Measurements from ENCODE around the gene PPP1R2.
"Not testable (repeated sequence)": the region's sequence is repeated elsewhere in the genome, so short reads cannot be mapped to it uniquely, and the experiment has no call there.

Gene PPP1R2

DNA sequence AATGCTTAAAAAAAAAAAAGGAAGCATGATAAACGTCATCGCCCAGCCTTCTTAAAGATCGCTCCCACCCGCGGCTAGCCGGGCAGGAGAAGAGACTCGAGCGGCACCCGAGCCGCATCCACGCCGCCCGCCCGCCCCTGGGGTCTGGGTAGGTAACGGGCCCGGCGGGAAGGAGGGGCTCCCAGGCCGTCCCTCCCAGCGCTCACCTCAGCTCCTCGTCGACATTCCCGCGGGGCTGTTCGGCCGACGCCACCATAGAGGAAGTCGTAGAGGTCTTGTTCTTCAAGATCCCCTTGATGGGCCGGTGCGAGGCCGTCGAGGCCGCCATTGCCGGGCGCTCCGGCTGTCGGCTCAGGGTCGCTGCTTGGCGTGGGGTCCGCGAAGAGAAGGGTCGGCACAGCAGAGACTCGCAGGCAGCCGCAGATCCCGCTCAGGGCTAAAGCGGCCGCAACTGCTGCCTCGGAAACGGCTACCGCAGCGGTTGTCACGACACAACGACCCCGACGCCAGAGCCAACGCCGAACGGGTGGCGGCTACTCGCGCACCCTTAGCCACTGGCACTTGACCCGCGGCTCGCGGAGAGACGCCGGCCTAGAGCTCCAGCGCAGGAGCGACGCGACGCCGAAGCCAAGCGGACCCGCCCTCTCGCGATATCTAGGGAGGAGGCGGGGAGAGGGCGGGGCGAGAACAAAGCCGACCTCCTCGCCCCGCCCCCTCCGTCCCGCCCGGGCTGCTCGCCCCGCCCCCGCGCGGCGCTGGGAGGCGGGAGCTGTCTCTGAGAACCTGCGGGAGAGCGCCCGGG is at the start of gene PPP1R2:
TSS of gene PPP1R2 (minus strand) at position 628 of the 802 bp plus-strand sequence. CDS start at position 328, 300 bp downstream.
- Histone ChIP-seq H3K4me1 (ENCODE audit: control insufficient read depth, insufficient read depth, low read length) (peaks cover 47% of the 10 kb centered on the region), H3K4me3 (ENCODE audit: low read depth, low read length) (peak within 1 kb of the TSS; percentile 95), H3K36me3 (ENCODE audit: control insufficient read depth, insufficient read depth, low read length) (no peaks in the 10 kb centered on the region), H3K27me3 (ENCODE audit: control insufficient read depth, insufficient read depth, low read length) (peaks cover 15% of the 10 kb centered on the region), H3K9me3 (ENCODE audit: control insufficient read depth, insufficient read depth, low read depth, low read length) (no peaks in the 10 kb centered on the region), H3K27ac (ENCODE audit: low read depth, low read length) (peak within 1 kb of the TSS; percentile 86; the same call in 1 of the 2 replicates), H3K9ac (ENCODE audit: low read length) (peak within 1 kb of the TSS; percentile 97)

DNA sequence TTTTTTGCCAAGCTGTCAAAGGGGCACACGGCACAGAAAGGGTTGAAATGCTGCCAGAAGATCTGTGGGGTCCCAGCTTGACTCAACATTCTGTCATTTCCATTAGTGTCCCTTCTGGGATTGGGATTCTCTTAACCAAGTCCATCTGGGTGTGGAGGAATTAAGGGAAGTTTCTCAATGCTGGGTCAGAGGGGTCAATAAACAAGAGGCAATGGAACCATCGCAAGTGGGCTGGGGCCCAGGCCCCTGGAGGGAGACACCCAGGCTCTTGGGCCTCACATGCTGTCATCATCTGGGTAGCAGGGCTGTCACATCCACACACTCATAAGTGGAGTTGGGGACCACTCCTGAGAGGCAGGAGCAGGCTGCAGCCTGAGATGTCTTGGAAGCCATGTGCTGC is 48.7 kb upstream of the PPP1R2 start:
- no peaks in the 10 kb centered on the region for H3K36me3 ChIP-seq (ENCODE audit: control insufficient read depth, insufficient read depth, low read length)
- no peaks in the 10 kb centered on the region for H3K4me1 ChIP-seq (ENCODE audit: control insufficient read depth, insufficient read depth, low read length)
- no peak overlapping the region for H3K9ac ChIP-seq (ENCODE audit: low read length)
- H3K4me3 ChIP-seq (ENCODE audit: low read depth, low read length) = no peak overlapping the region
- no peak overlapping the region for H3K27ac ChIP-seq (ENCODE audit: low read depth, low read length)
- H3K27me3 ChIP-seq (ENCODE audit: control insufficient read depth, insufficient read depth, low read length) = no peaks in the 10 kb centered on the region
- peaks cover 26% of the 10 kb centered on the region for H3K9me3 ChIP-seq (ENCODE audit: control insufficient read depth, insufficient read depth, low read depth, low read length)

DNA sequence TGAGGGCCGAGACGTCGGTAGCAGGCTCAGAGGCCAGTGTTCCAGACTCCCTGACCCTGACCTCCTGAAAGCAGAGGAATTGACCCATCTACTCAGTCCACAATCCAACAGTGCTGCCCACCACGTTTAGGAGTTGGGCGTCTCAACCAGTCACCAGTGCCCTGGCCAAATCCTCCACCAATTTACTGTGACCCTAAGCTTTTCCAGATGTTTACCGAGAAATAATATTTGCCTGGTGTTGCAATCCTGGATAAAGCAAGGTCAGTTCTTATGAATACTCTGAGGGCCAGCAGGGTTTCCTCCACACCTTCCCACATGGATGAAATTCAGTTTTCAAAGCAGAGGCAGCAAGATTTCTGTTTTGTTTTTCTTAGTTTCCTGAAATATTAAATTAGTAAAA is 48.1 kb upstream of the PPP1R2 start:
- Histone ChIP-seq H3K9me3 (ENCODE audit: control insufficient read depth, insufficient read depth, low read depth, low read length) (peaks cover 26% of the 10 kb centered on the region), H3K9ac (ENCODE audit: low read length) (no peak overlapping the region), H3K27me3 (ENCODE audit: control insufficient read depth, insufficient read depth, low read length) (no peaks in the 10 kb centered on the region), H3K4me3 (ENCODE audit: low read depth, low read length) (no peak overlapping the region), H3K36me3 (ENCODE audit: control insufficient read depth, insufficient read depth, low read length) (no peaks in the 10 kb centered on the region), H3K4me1 (ENCODE audit: control insufficient read depth, insufficient read depth, low read length) (no peaks in the 10 kb centered on the region), H3K27ac (ENCODE audit: low read depth, low read length) (no peak overlapping the region)

DNA sequence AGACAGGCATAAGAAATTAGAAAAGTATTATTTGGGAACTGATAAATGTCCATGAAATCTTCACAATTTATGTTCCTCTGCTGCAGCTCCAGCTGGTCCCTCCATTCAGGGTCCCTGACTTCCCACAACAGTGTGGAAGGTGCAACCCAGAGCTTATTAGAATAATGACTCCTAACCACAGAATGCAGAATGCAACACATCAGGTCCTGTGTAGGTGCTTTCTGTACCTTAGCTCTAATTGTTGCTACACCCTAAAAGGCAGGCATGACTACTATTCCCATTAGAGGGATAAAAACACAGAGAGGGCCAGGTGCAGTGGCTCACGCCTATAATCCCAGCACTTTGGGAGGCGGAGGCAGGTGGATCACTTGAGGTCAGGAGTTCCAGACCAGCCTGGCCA is 47.3 kb upstream of the PPP1R2 start:
- H3K9ac ChIP-seq (ENCODE audit: low read length); H3K36me3 ChIP-seq (ENCODE audit: control insufficient read depth, insufficient read depth, low read length); H3K27ac ChIP-seq (ENCODE audit: low read depth, low read length); H3K4me1 ChIP-seq (ENCODE audit: control insufficient read depth, insufficient read depth, low read length); H3K4me3 ChIP-seq (ENCODE audit: low read depth, low read length); H3K27me3 ChIP-seq (ENCODE audit: control insufficient read depth, insufficient read depth, low read length): not testable (repeated sequence)
- H3K9me3 ChIP-seq (ENCODE audit: control insufficient read depth, insufficient read depth, low read depth, low read length) = peaks cover 26% of the 10 kb centered on the region

DNA sequence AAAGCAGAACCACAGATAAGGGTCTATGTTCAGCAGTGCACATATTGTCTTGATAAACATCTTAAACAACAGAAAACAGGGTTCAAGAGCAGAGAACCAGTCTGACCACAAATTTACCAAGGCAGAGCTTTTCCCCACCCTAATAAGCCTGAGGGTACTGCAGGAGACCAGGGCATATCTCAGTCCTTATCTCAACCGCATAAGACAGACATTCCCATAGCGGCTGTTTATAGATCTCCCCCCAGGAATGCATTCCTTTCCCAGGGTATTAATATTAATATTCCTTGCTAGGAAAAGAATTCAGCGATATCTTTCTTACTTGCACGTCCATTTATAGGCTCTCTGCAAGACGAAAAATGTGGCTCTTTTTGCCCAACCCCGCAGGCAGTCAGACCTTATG is 46.7 kb upstream of the PPP1R2 start:
- H3K4me1 ChIP-seq (ENCODE audit: control insufficient read depth, insufficient read depth, low read length); H3K36me3 ChIP-seq (ENCODE audit: control insufficient read depth, insufficient read depth, low read length); H3K4me3 ChIP-seq (ENCODE audit: low read depth, low read length); H3K27me3 ChIP-seq (ENCODE audit: control insufficient read depth, insufficient read depth, low read length); H3K9ac ChIP-seq (ENCODE audit: low read length); H3K27ac ChIP-seq (ENCODE audit: low read depth, low read length): not testable (repeated sequence)
- H3K9me3 ChIP-seq (ENCODE audit: control insufficient read depth, insufficient read depth, low read depth, low read length) = peaks cover 26% of the 10 kb centered on the region

DNA sequence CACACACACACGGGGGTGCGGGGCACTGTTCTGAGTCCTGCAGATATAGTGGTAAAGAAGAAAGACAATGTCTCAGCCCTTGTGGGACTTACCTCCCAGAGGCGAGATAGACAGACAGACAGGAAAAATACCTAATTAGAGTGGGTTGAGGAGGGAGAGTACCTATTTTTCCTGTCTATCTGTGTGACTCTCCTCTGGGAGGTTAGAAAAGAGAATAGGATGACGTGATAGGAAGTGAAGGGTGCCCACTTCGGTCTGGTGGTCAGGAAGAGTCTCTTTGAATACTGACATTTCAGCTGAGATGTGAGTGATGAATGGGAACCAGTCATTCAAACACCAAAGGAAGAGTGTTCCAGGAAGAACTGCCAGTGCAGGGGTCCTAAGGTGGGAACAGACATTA is 44.7 kb upstream of the PPP1R2 start:
- no peak overlapping the region for H3K9ac ChIP-seq (ENCODE audit: low read length)
- no peak overlapping the region for H3K4me3 ChIP-seq (ENCODE audit: low read depth, low read length)
- H3K36me3 ChIP-seq (ENCODE audit: control insufficient read depth, insufficient read depth, low read length) = no peaks in the 10 kb centered on the region
- no peaks in the 10 kb centered on the region for H3K27me3 ChIP-seq (ENCODE audit: control insufficient read depth, insufficient read depth, low read length)
- H3K27ac ChIP-seq (ENCODE audit: low read depth, low read length) = no peak overlapping the region
- H3K4me1 ChIP-seq (ENCODE audit: control insufficient read depth, insufficient read depth, low read length) = no peaks in the 10 kb centered on the region
- peaks cover 26% of the 10 kb centered on the region for H3K9me3 ChIP-seq (ENCODE audit: control insufficient read depth, insufficient read depth, low read depth, low read length)

DNA sequence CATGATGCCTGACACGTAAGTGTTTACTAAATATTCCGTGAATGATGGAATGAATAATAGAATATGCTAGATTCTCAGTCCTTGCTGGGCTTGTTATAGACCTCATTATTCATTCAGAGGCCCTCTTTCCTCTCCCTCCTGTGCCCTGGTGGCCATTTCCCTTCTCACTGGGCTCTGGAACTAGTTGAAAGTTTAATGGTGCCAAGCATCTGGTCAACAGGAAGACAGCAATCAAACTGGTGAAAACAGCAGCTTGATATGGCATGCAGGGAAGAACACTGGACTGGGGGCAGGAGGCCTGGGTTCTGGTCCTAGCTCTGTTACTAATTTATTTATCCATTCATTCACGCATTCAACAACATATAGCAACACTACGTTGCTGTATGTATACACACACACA is 44.3 kb upstream of the PPP1R2 start:
- Histone ChIP-seq H3K4me3 (ENCODE audit: low read depth, low read length) (no peak overlapping the region), H3K27ac (ENCODE audit: low read depth, low read length) (no peak overlapping the region), H3K9me3 (ENCODE audit: control insufficient read depth, insufficient read depth, low read depth, low read length) (peaks cover 26% of the 10 kb centered on the region), H3K36me3 (ENCODE audit: control insufficient read depth, insufficient read depth, low read length) (no peaks in the 10 kb centered on the region), H3K4me1 (ENCODE audit: control insufficient read depth, insufficient read depth, low read length) (no peaks in the 10 kb centered on the region), H3K9ac (ENCODE audit: low read length) (no peak overlapping the region), H3K27me3 (ENCODE audit: control insufficient read depth, insufficient read depth, low read length) (no peaks in the 10 kb centered on the region)

DNA sequence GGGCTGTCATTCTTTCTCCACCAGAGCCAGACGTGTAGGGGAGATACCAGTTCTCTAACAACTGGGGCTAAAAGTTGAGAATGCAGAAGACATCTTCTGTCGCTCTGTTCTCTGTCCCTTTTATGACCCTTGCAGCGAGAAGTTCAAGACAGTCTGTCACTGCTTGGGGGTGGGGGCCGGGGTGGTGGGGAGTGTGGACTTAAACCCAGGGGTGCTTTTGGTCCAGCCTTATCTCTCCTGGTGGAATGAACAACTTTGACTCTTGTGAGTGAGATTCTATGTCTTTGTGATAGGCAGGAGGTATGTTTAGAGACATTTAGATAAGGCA is 41.4 kb upstream of the PPP1R2 start:
- Histone ChIP-seq H3K36me3 (ENCODE audit: control insufficient read depth, insufficient read depth, low read length) (no peaks in the 10 kb centered on the region), H3K9me3 (ENCODE audit: control insufficient read depth, insufficient read depth, low read depth, low read length) (peaks cover 16% of the 10 kb centered on the region), H3K4me1 (ENCODE audit: control insufficient read depth, insufficient read depth, low read length) (no peaks in the 10 kb centered on the region), H3K27ac (ENCODE audit: low read depth, low read length) (no peak overlapping the region), H3K9ac (ENCODE audit: low read length) (no peak overlapping the region), H3K27me3 (ENCODE audit: control insufficient read depth, insufficient read depth, low read length) (no peaks in the 10 kb centered on the region), H3K4me3 (ENCODE audit: low read depth, low read length) (no peak overlapping the region)

DNA sequence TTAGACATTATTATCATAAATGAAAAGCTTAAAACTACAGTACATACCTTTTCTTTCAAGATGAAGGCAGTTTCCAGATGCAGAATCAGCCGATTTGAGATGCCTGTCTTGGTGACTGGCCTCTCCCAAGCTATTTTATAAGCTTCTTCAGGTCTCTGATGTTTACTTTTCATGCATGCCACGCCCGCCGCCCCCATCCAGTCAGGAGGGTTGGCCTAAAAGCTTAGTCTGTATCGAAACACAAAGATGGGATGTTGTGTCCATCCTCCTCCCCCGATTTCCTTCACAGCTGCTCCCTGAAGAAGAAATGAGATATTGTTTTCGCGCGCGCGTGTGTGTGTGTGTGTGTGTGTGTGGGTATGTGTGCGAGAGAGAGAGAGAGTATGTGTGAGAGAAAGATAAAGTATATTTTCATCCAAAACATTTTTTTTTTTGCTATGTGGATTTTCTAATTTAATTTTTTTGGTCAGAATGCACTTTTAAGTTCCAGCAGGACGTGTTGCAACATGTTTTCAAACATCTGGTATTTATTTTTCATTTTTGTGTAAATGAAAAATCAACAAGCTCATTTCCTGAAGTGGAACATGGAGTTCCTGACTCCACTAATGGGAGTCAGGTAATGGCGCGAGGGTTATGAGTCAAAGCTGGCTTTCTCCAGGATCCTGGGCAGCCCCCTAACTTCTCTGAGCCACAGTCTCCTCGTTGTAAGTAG is 40.9 kb upstream of the PPP1R2 start, which contains the start of gene APOD:
TSS of gene APOD (minus strand) at position 110 of the 712 bp plus-strand sequence. CDS start 4,479 bp downstream, outside the sequence.
- Histone ChIP-seq H3K4me1 (ENCODE audit: control insufficient read depth, insufficient read depth, low read length) (no peaks in the 10 kb centered on the region), H3K27ac (ENCODE audit: low read depth, low read length) (no peak within 1 kb of the TSS), H3K9ac (ENCODE audit: low read length) (no peak within 1 kb of the TSS), H3K9me3 (ENCODE audit: control insufficient read depth, insufficient read depth, low read depth, low read length) (peaks cover 14% of the 10 kb centered on the region), H3K27me3 (ENCODE audit: control insufficient read depth, insufficient read depth, low read length) (no peaks in the 10 kb centered on the region), H3K36me3 (ENCODE audit: control insufficient read depth, insufficient read depth, low read length) (no peaks in the 10 kb centered on the region), H3K4me3 (ENCODE audit: low read depth, low read length) (no peak within 1 kb of the TSS)

DNA sequence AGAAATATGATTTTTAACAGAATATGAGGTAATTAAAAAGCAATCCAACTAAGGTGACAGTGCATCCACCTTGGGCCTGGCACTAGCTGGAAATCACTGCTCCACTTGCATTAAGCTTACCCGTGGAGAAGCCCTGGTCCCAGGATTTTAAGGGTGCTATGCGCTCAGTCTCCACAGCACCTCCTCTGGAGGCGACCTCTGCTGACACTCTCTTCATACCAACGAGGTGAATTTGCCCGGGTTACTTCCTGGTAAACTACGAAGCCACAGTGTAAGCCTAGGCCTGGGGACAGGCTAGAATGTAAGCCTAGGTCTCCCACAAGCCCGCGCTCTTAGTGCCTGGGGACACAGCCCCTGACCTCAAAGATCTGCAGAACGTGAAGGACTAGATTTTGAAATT is 39.8 kb upstream of the PPP1R2 start:
- H3K27ac ChIP-seq (ENCODE audit: low read depth, low read length) = no peak overlapping the region
- no peak overlapping the region for H3K4me3 ChIP-seq (ENCODE audit: low read depth, low read length)
- H3K9me3 ChIP-seq (ENCODE audit: control insufficient read depth, insufficient read depth, low read depth, low read length) = peaks cover 4% of the 10 kb centered on the region
- H3K27me3 ChIP-seq (ENCODE audit: control insufficient read depth, insufficient read depth, low read length) = no peaks in the 10 kb centered on the region
- H3K36me3 ChIP-seq (ENCODE audit: control insufficient read depth, insufficient read depth, low read length) = no peaks in the 10 kb centered on the region
- no peaks in the 10 kb centered on the region for H3K4me1 ChIP-seq (ENCODE audit: control insufficient read depth, insufficient read depth, low read length)
- no peak overlapping the region for H3K9ac ChIP-seq (ENCODE audit: low read length)

DNA sequence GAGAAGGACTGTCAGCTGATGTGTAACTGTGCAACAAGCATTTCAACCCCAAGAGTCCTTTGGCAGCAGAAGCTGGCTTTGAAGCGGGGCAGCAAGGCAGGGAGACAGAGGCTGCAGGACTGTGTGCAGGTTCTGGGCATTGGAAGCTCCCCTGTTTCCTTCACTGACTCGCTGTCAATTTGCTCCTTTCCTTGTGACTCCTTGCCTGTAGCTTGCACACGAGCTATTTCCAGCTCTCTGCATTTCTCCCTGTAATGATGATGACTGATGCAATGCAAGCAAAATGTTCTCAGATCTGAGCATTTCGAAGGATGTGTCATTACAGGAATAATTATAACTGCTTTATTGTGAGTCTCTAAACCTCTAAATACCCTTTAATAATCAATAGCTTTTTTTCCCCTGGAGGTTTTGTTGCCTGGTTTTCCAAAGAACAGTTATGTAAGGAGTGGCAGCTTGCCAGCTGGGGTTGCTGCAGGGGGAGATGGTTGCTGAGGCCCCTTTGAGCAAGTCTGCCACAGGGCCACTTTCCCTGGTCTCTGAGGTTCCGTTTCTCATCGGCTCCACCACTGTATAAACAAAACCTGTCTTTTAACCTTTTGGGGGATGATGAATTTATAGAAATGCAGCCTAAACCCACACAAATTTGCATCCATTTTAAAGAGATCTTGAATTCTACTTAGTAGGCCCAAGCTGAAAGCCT is 37.8 kb upstream of the PPP1R2 start:
- Histone ChIP-seq H3K36me3 (ENCODE audit: control insufficient read depth, insufficient read depth, low read length) (no peaks in the 10 kb centered on the region), H3K27me3 (ENCODE audit: control insufficient read depth, insufficient read depth, low read length) (no peaks in the 10 kb centered on the region), H3K9me3 (ENCODE audit: control insufficient read depth, insufficient read depth, low read depth, low read length) (no peaks in the 10 kb centered on the region), H3K9ac (ENCODE audit: low read length) (no peak overlapping the region), H3K4me3 (ENCODE audit: low read depth, low read length) (no peak overlapping the region), H3K4me1 (ENCODE audit: control insufficient read depth, insufficient read depth, low read length) (no peaks in the 10 kb centered on the region), H3K27ac (ENCODE audit: low read depth, low read length) (no peak overlapping the region)
